ENCODE results near the gene CIDEC. TPM values are rescaled to one million over a fixed set of nuclear protein-coding genes. Genes with fewer than 3 reads are reported as not detected.
"Not testable (repeated sequence)": the region's sequence is repeated elsewhere in the genome, so short reads cannot be mapped to it uniquely, and the experiment has no call there.

CIDEC gene
- total and polyA plus RNA-seq, 4 donors = 0.08 TPM; not detected in 3

DNA sequence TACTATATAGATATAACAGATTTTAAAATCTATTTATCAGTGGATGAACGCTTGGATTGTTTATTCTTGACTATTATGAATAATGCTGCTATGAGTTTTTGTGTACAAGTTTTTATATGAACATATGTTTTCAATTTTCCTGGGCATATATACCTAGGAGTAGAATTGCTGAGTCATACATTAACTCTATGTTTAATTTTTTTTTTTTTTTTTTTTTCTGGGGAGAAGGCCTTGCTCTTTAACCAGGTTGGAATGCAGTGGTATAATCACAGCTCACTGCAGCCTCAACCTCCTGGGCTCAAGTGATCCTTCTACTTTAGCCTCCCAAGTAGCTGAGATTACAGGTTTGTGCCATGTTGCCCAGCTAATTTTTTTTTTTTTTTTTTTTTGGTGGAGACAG lies 9.1 kb downstream of the CIDEC start:
- 49 to 94% methylated on average over 1 of the region's 1 CpG for WGBS, 2 donors
- Histone ChIP-seq H3K27ac (ENCODE audit: low read depth in 1 of 2, low read length in 1 of 2) (no peak overlapping the region), H3K9ac (ENCODE audit: insufficient read depth in 1 of 2, low read length in 2 of 2) (no peak overlapping the region), H3K4me1 (ENCODE audit: control insufficient read depth in 5 of 5, insufficient read depth in 5 of 5, low read length in 5 of 5) (no peaks in the 10 kb centered on the region), H3K9me3 (ENCODE audit: control insufficient read depth in 4 of 4, insufficient read depth in 3 of 4, low read length in 3 of 4) (no peaks in the 10 kb centered on the region), H3K27me3 (ENCODE audit: control insufficient read depth in 3 of 3, insufficient read depth in 3 of 3, low read length in 2 of 3) (no peaks in the 10 kb centered on the region), H3K4me3 (no peak overlapping the region), H3K36me3 (ENCODE audit: control insufficient read depth in 4 of 4, insufficient read depth in 4 of 4, low read length in 4 of 4) (no peaks in the 10 kb centered on the region)
- TF ChIP-seq, protein P1, sequence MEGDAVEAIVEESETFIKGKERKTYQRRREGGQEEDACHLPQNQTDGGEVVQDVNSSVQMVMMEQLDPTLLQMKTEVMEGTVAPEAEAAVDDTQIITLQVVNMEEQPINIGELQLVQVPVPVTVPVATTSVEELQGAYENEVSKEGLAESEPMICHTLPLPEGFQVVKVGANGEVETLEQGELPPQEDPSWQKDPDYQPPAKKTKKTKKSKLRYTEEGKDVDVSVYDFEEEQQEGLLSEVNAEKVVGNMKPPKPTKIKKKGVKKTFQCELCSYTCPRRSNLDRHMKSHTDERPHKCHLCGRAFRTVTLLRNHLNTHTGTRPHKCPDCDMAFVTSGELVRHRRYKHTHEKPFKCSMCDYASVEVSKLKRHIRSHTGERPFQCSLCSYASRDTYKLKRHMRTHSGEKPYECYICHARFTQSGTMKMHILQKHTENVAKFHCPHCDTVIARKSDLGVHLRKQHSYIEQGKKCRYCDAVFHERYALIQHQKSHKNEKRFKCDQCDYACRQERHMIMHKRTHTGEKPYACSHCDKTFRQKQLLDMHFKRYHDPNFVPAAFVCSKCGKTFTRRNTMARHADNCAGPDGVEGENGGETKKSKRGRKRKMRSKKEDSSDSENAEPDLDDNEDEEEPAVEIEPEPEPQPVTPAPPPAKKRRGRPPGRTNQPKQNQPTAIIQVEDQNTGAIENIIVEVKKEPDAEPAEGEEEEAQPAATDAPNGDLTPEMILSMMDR (IDR thresholded peaks at IDR 0.05; ENCODE audit: control extremely low read depth, extremely low read depth) = no peak
- ATAC-seq (ENCODE audit: insufficient read depth, low FRiP score) = no peak
- no peak for DNase-seq

DNA sequence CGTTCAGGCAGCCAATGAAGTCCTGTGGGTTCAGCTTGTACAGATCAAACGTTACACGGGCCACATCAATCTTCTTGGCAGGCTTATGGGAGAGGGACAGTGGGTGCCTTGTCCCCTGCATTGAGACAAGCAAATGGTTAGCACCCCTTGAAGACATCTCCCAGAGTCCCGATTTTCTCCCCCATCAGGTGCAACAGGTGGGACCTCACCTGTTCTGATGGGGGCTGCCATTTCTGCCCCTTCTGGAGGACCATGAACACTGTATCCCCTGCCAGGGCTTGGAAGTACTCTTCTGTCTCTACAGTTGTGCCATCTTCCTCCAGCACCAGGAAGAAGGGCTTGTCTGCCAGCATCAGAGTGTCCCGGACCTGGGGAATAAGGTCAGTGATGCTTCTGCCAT lies 10.1 kb downstream of the CIDEC start:
- TF ChIP-seq, protein P1 (IDR thresholded peaks at IDR 0.05; ENCODE audit: control extremely low read depth, extremely low read depth) = no peak
- DNase-seq = no peak
- 76 to 82% methylated on average over 5 of the region's 5 CpGs for whole genome bisulfite sequencing, 2 donors
- no peaks in the 10 kb centered on the region for H3K36me3 ChIP-seq (ENCODE audit: control insufficient read depth in 4 of 4, insufficient read depth in 4 of 4, low read length in 4 of 4)
- no peak overlapping the region for H3K9ac ChIP-seq (ENCODE audit: insufficient read depth in 1 of 2, low read length in 2 of 2)
- H3K4me1 ChIP-seq (ENCODE audit: control insufficient read depth in 5 of 5, insufficient read depth in 5 of 5, low read length in 5 of 5) = peaks cover 0 to 5% (median 0%) of the 10 kb centered on the region in 5 donors
- no peak overlapping the region for H3K27ac ChIP-seq (ENCODE audit: low read depth in 1 of 2, low read length in 1 of 2)
- H3K27me3 ChIP-seq (ENCODE audit: control insufficient read depth in 3 of 3, insufficient read depth in 3 of 3, low read length in 2 of 3) = no peaks in the 10 kb centered on the region
- no peaks in the 10 kb centered on the region for H3K9me3 ChIP-seq (ENCODE audit: control insufficient read depth in 4 of 4, insufficient read depth in 3 of 4, low read length in 3 of 4)
- H3K4me3 ChIP-seq = no peak overlapping the region
- ATAC-seq (ENCODE audit: insufficient read depth, low FRiP score) = no peak

DNA sequence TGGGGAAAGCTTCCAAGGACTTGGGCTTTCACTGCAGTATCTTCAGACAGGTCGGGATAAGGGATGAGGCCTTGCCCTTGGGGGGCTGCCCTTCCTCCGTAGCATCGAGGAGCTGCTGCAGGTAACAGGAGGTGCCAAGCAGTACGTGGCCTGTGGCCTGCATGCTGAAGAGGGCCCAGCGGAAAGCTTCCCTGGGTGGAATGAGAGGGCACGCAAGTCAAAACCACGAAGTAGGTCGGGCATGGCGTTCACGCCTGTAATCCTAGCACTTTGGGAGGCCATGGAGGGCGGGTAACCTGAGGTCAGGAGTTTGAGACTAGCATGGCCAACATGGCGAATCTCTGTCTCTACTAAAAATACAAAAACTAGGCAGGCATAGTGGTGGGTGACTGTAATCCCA lies 12.9 kb downstream of the CIDEC start:
- Histone ChIP-seq H3K4me3 (no peak overlapping the region), H3K36me3 (ENCODE audit: control insufficient read depth in 4 of 4, insufficient read depth in 4 of 4, low read length in 4 of 4) (no peaks in the 10 kb centered on the region), H3K27me3 (ENCODE audit: control insufficient read depth in 3 of 3, insufficient read depth in 3 of 3, low read length in 2 of 3) (no peaks in the 10 kb centered on the region), H3K27ac (ENCODE audit: low read depth in 1 of 2, low read length in 1 of 2) (no peak overlapping the region), H3K4me1 (ENCODE audit: control insufficient read depth in 5 of 5, insufficient read depth in 5 of 5, low read length in 5 of 5) (peaks cover 0 to 28% (median 6%) of the 10 kb centered on the region in 5 donors), H3K9me3 (ENCODE audit: control insufficient read depth in 4 of 4, insufficient read depth in 3 of 4, low read length in 3 of 4) (no peaks in the 10 kb centered on the region), H3K9ac (ENCODE audit: insufficient read depth in 1 of 2, low read length in 2 of 2) (no peak overlapping the region)
- TF ChIP-seq, protein P1 (IDR thresholded peaks at IDR 0.05; ENCODE audit: control extremely low read depth, extremely low read depth) = no peak
- ATAC-seq (ENCODE audit: insufficient read depth, low FRiP score) (no peak), DNase-seq (no peak)
- 85 to 90% methylated on average over 12 of the region's 12 CpGs for WGBS, 2 donors

DNA sequence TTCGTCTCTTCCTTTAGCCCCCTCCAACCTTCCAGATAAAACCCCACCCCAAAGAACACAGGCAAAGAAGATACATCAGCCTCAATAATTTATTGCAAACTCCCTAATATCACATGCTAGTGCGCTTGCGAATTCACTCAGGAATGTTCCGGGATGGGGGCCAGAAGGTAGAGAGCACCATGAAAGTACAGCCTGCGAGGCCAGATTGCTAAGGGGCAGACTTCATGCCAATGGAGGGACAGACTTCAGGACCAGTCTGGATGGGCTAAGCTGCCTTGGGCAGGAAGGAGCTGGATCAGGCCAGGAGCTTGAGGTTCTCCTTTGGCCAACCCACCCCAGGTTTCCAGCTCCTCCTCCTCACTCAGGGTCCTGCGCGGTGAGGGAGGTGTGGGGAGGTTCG lies 13.4 kb downstream of the CIDEC start:
- Histone ChIP-seq H3K27me3 (ENCODE audit: control insufficient read depth in 3 of 3, insufficient read depth in 3 of 3, low read length in 2 of 3) (no peaks in the 10 kb centered on the region), H3K27ac (ENCODE audit: low read depth in 1 of 2, low read length in 1 of 2) (no peak overlapping the region), H3K4me3 (no peak overlapping the region), H3K36me3 (ENCODE audit: control insufficient read depth in 4 of 4, insufficient read depth in 4 of 4, low read length in 4 of 4) (no peaks in the 10 kb centered on the region), H3K9ac (ENCODE audit: insufficient read depth in 1 of 2, low read length in 2 of 2) (no peak overlapping the region), H3K9me3 (ENCODE audit: control insufficient read depth in 4 of 4, insufficient read depth in 3 of 4, low read length in 3 of 4) (no peaks in the 10 kb centered on the region), H3K4me1 (ENCODE audit: control insufficient read depth in 5 of 5, insufficient read depth in 5 of 5, low read length in 5 of 5) (peaks cover 0 to 29% (median 6%) of the 10 kb centered on the region in 5 donors)
- ATAC-seq (ENCODE audit: insufficient read depth, low FRiP score) (no peak), DNase-seq (no peak)
- TF ChIP-seq, protein P1 (IDR thresholded peaks at IDR 0.05; ENCODE audit: control extremely low read depth, extremely low read depth) = no peak
- WGBS, 2 donors = 76 to 93% methylated on average over 8 of the region's 8 CpGs

DNA sequence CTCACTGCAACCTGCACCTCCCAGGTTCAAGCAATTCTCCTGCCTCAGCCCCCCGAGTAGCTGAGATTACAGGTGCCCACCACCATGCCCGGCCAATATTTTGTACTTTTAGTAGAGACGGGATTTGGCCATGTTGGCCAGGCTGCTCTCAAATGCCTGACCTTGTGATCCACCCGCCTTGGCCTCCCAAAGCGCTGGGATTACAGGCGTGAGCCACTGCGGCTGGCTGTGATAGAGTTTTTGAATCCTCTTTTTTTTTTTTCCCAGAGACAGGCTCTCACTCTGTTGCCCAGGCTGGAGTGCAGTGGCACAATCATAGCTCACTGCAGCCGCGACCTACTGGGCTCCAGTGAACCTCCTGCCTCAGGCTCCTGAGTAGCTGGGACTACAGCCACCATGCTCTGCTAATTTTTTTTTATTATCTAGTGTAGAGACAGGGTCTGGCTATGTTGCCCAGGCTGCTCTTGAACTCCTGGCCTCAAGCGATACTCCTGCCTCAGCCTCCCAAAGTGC lies 14.9 kb downstream of the CIDEC start:
- not testable (repeated sequence) for H3K9me3 ChIP-seq (ENCODE audit: control insufficient read depth in 4 of 4, insufficient read depth in 3 of 4, low read length in 3 of 4); H3K36me3 ChIP-seq (ENCODE audit: control insufficient read depth in 4 of 4, insufficient read depth in 4 of 4, low read length in 4 of 4); H3K27ac ChIP-seq (ENCODE audit: low read depth in 1 of 2, low read length in 1 of 2); DNase-seq; H3K4me3 ChIP-seq; ATAC-seq (ENCODE audit: insufficient read depth, low FRiP score); H3K9ac ChIP-seq (ENCODE audit: insufficient read depth in 1 of 2, low read length in 2 of 2); H3K27me3 ChIP-seq (ENCODE audit: control insufficient read depth in 3 of 3, insufficient read depth in 3 of 3, low read length in 2 of 3)
- 83 to 91% methylated on average over 10 of the region's 10 CpGs for WGBS, 2 donors
- peaks cover 0 to 29% (median 6%) of the 10 kb centered on the region in 5 donors for H3K4me1 ChIP-seq (ENCODE audit: control insufficient read depth in 5 of 5, insufficient read depth in 5 of 5, low read length in 5 of 5)
